Measurements from ENCODE around the gene KCNB1.

The KCNB1 gene

GRCh38 chr20:49380337-49380780 is 102.1 kb downstream of the KCNB1 start:
- Histone ChIP-seq H3K9ac (ENCODE audit: low read depth, low read length) (peak overlapping the region; percentile 29; the same call in 1 of the 2 replicates), H3K27me3 (ENCODE audit: insufficient read depth, low read length) (no peaks in the 10 kb centered on the region), H3K9me3 (ENCODE audit: insufficient read depth, low read depth, low read length) (no peaks in the 10 kb centered on the region), H3K36me3 (ENCODE audit: insufficient read depth, low read depth, low read length) (no peaks in the 10 kb centered on the region), H3K27ac (ENCODE audit: low read length) (no peak overlapping the region), H3K4me1 (ENCODE audit: insufficient read depth, low read length) (no peaks in the 10 kb centered on the region; the same call in 1 of the 2 replicates), H3K4me3 (ENCODE audit: low read length) (peak overlapping the region; percentile 36; the same call in 1 of the 2 replicates)

DNA sequence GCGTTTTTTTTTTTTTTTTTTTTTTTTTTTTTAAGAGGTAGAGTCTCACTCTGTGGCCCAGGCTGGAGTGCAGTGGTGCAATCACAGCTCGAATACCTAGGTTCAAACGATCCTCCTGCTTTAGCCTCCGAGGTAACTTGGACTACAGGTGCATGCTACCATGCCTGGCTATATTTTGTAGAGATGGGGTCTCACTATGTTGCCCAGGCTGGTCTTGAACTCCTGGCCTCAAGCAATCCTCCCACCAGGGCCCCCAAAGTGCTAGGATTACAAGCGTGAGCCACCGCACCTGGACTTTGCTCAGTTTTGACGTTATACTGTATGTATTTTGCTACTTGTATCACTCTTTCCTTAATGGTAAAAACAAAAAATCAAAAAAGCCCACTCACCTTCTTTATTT is 103.1 kb downstream of the KCNB1 start:
- no peak overlapping the region for H3K27ac ChIP-seq (ENCODE audit: low read length)
- no peaks in the 10 kb centered on the region for H3K9me3 ChIP-seq (ENCODE audit: insufficient read depth, low read depth, low read length)
- H3K36me3 ChIP-seq (ENCODE audit: insufficient read depth, low read depth, low read length), result no peaks in the 10 kb centered on the region
- no peaks in the 10 kb centered on the region for H3K27me3 ChIP-seq (ENCODE audit: insufficient read depth, low read length)
- no peaks in the 10 kb centered on the region; the same call in 1 of the 2 replicates for H3K4me1 ChIP-seq (ENCODE audit: insufficient read depth, low read length)
- H3K4me3 ChIP-seq (ENCODE audit: low read length), result no peak overlapping the region
- H3K9ac ChIP-seq (ENCODE audit: low read depth, low read length), result no peak overlapping the region

GRCh38 chr20:49377326-49377725 is 105.1 kb downstream of the KCNB1 start:
- no peaks in the 10 kb centered on the region; the same call in 1 of the 2 replicates for H3K4me1 ChIP-seq (ENCODE audit: insufficient read depth, low read length)
- H3K27ac ChIP-seq (ENCODE audit: low read length), result no peak overlapping the region
- no peaks in the 10 kb centered on the region for H3K36me3 ChIP-seq (ENCODE audit: insufficient read depth, low read depth, low read length)

GRCh38 chr20:49375170-49375569 is 107.3 kb downstream of the KCNB1 start:
- Histone ChIP-seq H3K27me3 (ENCODE audit: insufficient read depth, low read length) (0 out of 2 replicates have a peak, but pooled peaks cover 8% of the 10 kb centered on the region), H3K36me3 (ENCODE audit: insufficient read depth, low read depth, low read length) (no peaks in the 10 kb centered on the region)

More at GRCh38 chr20:49377326-49377725, 105.1 kb downstream of the KCNB1 start:
- Histone ChIP-seq H3K9ac (ENCODE audit: low read depth, low read length) (no peak overlapping the region), H3K9me3 (ENCODE audit: insufficient read depth, low read depth, low read length) (no peaks in the 10 kb centered on the region), H3K27me3 (ENCODE audit: insufficient read depth, low read length) (no peaks in the 10 kb centered on the region), H3K4me3 (ENCODE audit: low read length) (no peak overlapping the region)

DNA sequence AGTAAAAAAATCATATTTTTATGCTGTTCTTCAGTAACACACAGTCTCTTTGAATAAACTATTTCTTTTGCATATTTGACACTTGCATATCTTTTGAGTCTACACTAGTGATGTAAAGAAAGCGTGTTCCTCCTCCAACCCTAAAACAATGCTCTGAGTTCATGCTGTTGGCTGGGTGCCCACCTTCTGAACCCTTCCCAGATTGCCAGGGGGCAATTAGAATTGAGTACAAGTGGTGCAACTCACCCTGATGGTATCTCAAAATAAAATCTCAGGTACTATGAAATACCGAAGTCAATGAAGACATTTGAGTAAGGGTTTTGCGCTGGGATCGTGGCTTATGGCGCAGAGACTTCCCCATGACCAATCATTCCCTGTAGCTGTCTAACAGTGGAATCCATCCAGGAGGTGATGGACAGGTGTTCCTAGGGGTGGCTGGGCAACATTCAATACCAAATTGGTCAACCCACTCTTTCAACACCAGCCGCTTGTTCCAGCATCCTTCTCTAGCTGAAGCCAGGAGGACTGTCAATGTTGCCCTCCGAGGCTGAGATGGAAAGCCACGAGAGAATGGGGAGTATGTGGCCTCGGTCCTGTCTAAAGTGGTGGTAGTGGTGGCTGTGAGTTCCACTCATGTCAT is 110.3 kb downstream of the KCNB1 start:
- Histone ChIP-seq H3K9ac (ENCODE audit: low read depth, low read length) (no peak overlapping the region), H3K36me3 (ENCODE audit: insufficient read depth, low read depth, low read length) (no peaks in the 10 kb centered on the region), H3K4me3 (ENCODE audit: low read length) (no peak overlapping the region), H3K27me3 (ENCODE audit: insufficient read depth, low read length) (0 out of 2 replicates have a peak, but pooled peaks cover 8% of the 10 kb centered on the region), H3K9me3 (ENCODE audit: insufficient read depth, low read depth, low read length) (no peaks in the 10 kb centered on the region), H3K27ac (ENCODE audit: low read length) (no peak overlapping the region), H3K4me1 (ENCODE audit: insufficient read depth, low read length) (peaks cover 3% of the 10 kb centered on the region; the same call in 1 of the 2 replicates)

More at GRCh38 chr20:49375170-49375569, 107.3 kb downstream of the KCNB1 start:
- no peak overlapping the region for H3K27ac ChIP-seq (ENCODE audit: low read length)
- no peaks in the 10 kb centered on the region; the same call in 1 of the 2 replicates for H3K4me1 ChIP-seq (ENCODE audit: insufficient read depth, low read length)
- no peaks in the 10 kb centered on the region for H3K9me3 ChIP-seq (ENCODE audit: insufficient read depth, low read depth, low read length)
- no peak overlapping the region for H3K4me3 ChIP-seq (ENCODE audit: low read length)
- H3K9ac ChIP-seq (ENCODE audit: low read depth, low read length), result no peak overlapping the region

DNA sequence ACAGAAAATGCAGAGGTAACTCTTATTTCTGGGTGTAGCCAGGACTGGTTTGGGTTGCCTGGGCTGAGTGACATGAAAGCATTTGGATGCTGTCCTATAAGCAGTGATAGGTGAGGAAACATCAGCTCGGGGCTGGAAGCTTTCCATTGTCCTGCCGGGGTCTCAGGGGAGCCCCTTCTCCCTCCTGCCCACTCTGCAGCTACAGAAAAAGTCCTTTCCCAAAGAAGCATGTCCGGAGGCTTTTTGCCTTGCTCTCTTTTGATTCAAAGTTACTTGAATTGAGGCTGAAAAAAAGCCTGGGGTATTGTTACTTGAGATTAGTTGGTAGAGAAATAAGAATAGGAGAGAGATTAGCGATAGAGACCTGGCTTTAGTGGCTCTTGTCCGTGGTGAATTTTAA is 113.9 kb downstream of the KCNB1 start:
- H3K9ac ChIP-seq (ENCODE audit: low read depth, low read length), result no peak overlapping the region
- H3K36me3 ChIP-seq (ENCODE audit: insufficient read depth, low read depth, low read length), result no peaks in the 10 kb centered on the region
- 0 out of 2 replicates have a peak, but pooled peaks cover 8% of the 10 kb centered on the region for H3K27me3 ChIP-seq (ENCODE audit: insufficient read depth, low read length)
- H3K4me3 ChIP-seq (ENCODE audit: low read length), result no peak overlapping the region
- no peak overlapping the region for H3K27ac ChIP-seq (ENCODE audit: low read length)
- H3K4me1 ChIP-seq (ENCODE audit: insufficient read depth, low read length), result peaks cover 3% of the 10 kb centered on the region; the same call in 1 of the 2 replicates
- no peaks in the 10 kb centered on the region for H3K9me3 ChIP-seq (ENCODE audit: insufficient read depth, low read depth, low read length)

DNA sequence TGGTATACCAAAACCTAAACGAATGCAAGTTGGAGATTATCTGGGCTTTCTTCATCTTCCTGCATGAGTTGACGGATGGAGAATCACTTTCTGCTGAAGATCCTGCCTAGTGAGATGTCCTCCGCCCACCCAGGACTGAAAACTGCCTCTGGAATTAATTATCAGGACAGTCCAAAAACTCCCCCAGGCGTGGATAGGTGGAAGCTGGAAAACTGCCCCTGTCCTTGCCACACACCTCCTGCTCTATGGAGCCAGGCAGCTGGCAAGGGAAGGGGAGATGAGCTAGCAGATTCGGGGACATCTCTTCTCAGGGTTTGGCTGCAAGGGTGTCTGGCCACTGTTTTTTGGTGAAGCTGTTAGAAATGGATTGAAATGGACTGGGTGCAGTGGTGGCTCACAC is 115.4 kb downstream of the KCNB1 start:
- no peaks in the 10 kb centered on the region for H3K36me3 ChIP-seq (ENCODE audit: insufficient read depth, low read depth, low read length)
- H3K27ac ChIP-seq (ENCODE audit: low read length), result no peak overlapping the region
- H3K9ac ChIP-seq (ENCODE audit: low read depth, low read length), result no peak overlapping the region
- no peaks in the 10 kb centered on the region for H3K9me3 ChIP-seq (ENCODE audit: insufficient read depth, low read depth, low read length)
- no peak overlapping the region for H3K4me3 ChIP-seq (ENCODE audit: low read length)
- H3K4me1 ChIP-seq (ENCODE audit: insufficient read depth, low read length), result peaks cover 3% of the 10 kb centered on the region; the same call in 1 of the 2 replicates
- H3K27me3 ChIP-seq (ENCODE audit: insufficient read depth, low read length), result 0 out of 2 replicates have a peak, but pooled peaks cover 8% of the 10 kb centered on the region

- H3K9me3 ChIP-seq (ENCODE audit: insufficient read depth, low read depth, low read length), result no peaks in the 10 kb centered on the region
- no peak overlapping the region for H3K9ac ChIP-seq (ENCODE audit: low read depth, low read length)
- H3K36me3 ChIP-seq (ENCODE audit: insufficient read depth, low read depth, low read length), result no peaks in the 10 kb centered on the region
- H3K27me3 ChIP-seq (ENCODE audit: insufficient read depth, low read length), result 0 out of 2 replicates have a peak, but pooled peaks cover 8% of the 10 kb centered on the region
- no peak overlapping the region for H3K27ac ChIP-seq (ENCODE audit: low read length)
- H3K4me3 ChIP-seq (ENCODE audit: low read length), result no peak overlapping the region
- H3K4me1 ChIP-seq (ENCODE audit: insufficient read depth, low read length), result peaks cover 3% of the 10 kb centered on the region; the same call in 1 of the 2 replicates
Measured at GRCh38 chr20:49366687-49367086, 115.8 kb downstream of the KCNB1 start.

DNA sequence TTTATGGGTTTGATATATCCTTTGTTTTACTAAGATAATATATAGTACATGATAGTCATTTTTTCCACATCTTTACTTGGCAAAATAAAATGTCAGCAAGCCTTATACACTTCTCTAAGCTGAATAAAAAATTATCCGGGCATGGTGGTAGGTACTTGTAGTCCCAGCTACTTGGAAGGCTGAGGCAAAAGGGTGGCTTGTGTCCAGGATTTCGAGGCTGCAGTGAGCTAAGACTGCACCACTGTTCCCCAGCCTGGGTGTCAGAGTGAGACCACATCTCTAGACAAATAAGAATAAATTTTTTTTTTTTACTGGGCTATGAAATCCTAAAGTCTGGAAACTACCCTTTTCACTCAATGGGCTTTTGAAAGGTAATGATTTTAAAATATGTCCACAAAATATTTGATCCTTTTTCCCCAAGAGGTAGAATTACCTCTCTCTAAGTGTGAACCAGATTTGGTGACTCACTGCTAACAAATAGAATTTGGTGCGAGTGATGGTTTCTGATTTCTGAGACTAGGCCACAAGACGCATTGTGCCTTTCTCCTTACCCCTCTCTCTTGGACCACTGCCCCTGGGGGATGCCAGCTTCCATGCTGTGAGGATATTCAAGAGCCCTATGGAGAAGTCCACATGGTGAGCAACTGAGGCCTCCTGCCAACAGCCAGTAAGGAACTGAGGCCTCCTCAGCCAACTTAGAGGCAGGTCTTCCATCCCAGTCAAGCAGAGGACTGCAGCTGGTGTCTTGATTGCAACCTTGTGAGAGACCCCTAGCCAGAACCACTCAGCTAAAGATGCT is 120.4 kb downstream of the KCNB1 start:
- no peak overlapping the region for H3K9ac ChIP-seq (ENCODE audit: low read depth, low read length)
- H3K27me3 ChIP-seq (ENCODE audit: insufficient read depth, low read length), result no peaks in the 10 kb centered on the region
- no peaks in the 10 kb centered on the region for H3K36me3 ChIP-seq (ENCODE audit: insufficient read depth, low read depth, low read length)
- H3K4me3 ChIP-seq (ENCODE audit: low read length), result no peak overlapping the region
- H3K9me3 ChIP-seq (ENCODE audit: insufficient read depth, low read depth, low read length), result no peaks in the 10 kb centered on the region
- H3K4me1 ChIP-seq (ENCODE audit: insufficient read depth, low read length), result no peaks in the 10 kb centered on the region
- no peak overlapping the region for H3K27ac ChIP-seq (ENCODE audit: low read length)

- H3K4me3 ChIP-seq (ENCODE audit: low read length), result no peak overlapping the region
- H3K36me3 ChIP-seq (ENCODE audit: insufficient read depth, low read depth, low read length), result no peaks in the 10 kb centered on the region
- H3K4me1 ChIP-seq (ENCODE audit: insufficient read depth, low read length), result no peaks in the 10 kb centered on the region
- H3K27ac ChIP-seq (ENCODE audit: low read length), result no peak overlapping the region
- no peaks in the 10 kb centered on the region for H3K9me3 ChIP-seq (ENCODE audit: insufficient read depth, low read depth, low read length)
- no peak overlapping the region for H3K9ac ChIP-seq (ENCODE audit: low read depth, low read length)
- H3K27me3 ChIP-seq (ENCODE audit: insufficient read depth, low read length), result no peaks in the 10 kb centered on the region
Measured at GRCh38 chr20:49360242-49360968, 122.1 kb downstream of the KCNB1 start.

DNA sequence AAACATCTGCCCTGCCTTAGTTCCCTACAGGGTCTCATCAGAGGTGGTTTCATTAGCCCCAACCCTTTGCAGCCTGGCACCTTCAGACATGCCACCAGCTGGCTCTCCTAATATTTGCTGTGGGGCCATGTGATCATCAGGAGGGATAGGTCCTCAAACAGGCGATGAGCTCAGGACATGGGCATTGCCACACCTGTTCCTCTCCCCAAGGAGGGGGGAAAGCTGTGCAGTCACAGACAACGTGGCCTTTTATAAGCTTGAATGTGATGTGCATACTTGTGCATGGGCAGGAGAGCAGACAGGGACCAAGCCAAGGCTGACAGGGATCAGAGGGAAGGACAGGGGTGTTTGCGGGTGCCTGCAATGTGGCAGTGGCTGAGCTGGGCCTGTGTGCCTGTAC is 125.8 kb downstream of the KCNB1 start:
- Histone ChIP-seq H3K4me3 (ENCODE audit: low read length) (no peak overlapping the region), H3K36me3 (ENCODE audit: insufficient read depth, low read depth, low read length) (no peaks in the 10 kb centered on the region), H3K27ac (ENCODE audit: low read length) (no peak overlapping the region), H3K4me1 (ENCODE audit: insufficient read depth, low read length) (no peaks in the 10 kb centered on the region), H3K9me3 (ENCODE audit: insufficient read depth, low read depth, low read length) (no peaks in the 10 kb centered on the region), H3K9ac (ENCODE audit: low read depth, low read length) (no peak overlapping the region), H3K27me3 (ENCODE audit: insufficient read depth, low read length) (no peaks in the 10 kb centered on the region)

Data from iPS-20b (cell line).